Measurements from ENCODE around the gene SLC34A3.

GRCh38 chr9:137247916-137248175, 17.1 kb downstream of the SLC34A3 start:
- TF ChIP-seq CTCF (conservative IDR thresholded peaks at IDR 0.05; ENCODE audit: low read length) (no peak), EZH2phosphoT487 (IDR thresholded peaks at IDR 0.05; ENCODE audit: borderline replicate concordance, low read depth, low read length) (no peak)
